Measurements from ENCODE around the gene PAK6. TPM values are rescaled to one million over a fixed set of nuclear protein-coding genes. Genes with fewer than 3 reads are reported as not detected.

Gene PAK6
- total and polyA plus RNA-seq, 7 donors = 0.03 to 3.0 (median 0.56) TPM

DNA sequence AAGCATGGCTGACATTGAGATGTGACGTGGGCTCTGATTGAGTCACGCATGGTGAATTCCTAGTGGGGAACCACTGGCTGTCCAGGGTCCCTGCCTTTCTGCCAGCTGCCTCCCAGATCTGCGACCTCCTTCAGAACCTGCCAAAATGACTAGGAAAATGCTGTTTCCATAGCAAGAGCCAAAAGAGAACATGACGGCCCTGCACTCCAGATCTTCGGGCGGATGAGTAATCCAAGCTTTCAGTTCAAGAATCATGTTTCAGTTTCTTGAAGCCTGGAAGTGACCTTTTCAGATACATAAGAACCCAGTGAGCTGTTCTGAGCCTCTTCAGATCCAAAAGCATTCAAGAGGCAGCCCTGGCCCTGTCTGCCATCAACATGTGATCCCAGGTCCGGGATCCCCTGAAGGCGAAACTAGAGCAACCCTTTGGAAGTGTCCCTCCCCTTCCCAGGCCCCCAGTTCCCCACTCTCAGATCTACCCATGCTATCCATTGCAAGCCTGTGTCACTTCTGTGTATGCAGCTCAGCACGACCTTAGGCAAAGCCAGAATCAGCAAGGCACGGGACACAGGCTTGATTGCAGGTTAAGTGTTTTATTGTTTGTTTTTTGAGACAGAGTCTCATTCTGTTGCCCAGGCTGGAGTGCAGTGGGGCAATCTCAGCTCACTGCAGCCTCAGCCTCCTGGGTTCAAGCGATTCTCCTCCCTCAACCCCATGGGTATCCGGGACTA is 24.3 kb downstream of the PAK6 start:
- Histone ChIP-seq H3K4me1 (peaks cover 11% of the 10 kb centered on the region), H3K27me3 (ENCODE audit: insufficient read depth in 3 of 3, low read length in 2 of 3) (no peaks in the 10 kb centered on the region), H3K9me3 (no peaks in the 10 kb centered on the region), H3K36me3 (ENCODE audit: insufficient read depth in 1 of 2, low read depth in 1 of 2) (no peaks in the 10 kb centered on the region), H3K4me3 (no peak overlapping the region), H3K27ac (no peak overlapping the region)
- TF ChIP-seq, protein P1, sequence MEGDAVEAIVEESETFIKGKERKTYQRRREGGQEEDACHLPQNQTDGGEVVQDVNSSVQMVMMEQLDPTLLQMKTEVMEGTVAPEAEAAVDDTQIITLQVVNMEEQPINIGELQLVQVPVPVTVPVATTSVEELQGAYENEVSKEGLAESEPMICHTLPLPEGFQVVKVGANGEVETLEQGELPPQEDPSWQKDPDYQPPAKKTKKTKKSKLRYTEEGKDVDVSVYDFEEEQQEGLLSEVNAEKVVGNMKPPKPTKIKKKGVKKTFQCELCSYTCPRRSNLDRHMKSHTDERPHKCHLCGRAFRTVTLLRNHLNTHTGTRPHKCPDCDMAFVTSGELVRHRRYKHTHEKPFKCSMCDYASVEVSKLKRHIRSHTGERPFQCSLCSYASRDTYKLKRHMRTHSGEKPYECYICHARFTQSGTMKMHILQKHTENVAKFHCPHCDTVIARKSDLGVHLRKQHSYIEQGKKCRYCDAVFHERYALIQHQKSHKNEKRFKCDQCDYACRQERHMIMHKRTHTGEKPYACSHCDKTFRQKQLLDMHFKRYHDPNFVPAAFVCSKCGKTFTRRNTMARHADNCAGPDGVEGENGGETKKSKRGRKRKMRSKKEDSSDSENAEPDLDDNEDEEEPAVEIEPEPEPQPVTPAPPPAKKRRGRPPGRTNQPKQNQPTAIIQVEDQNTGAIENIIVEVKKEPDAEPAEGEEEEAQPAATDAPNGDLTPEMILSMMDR (IDR thresholded peaks at IDR 0.05) = no peak
- 51 to 76% (median 51%) methylated on average over 12 of the region's 12 CpGs for WGBS, 3 donors
- ATAC-seq (peak in 3 of 4 donors; percentile 57 to 84 (median 59)), DNase-seq (no peak)
- intact Hi-C loops (cut with DNase I) = no loop called here

DNA sequence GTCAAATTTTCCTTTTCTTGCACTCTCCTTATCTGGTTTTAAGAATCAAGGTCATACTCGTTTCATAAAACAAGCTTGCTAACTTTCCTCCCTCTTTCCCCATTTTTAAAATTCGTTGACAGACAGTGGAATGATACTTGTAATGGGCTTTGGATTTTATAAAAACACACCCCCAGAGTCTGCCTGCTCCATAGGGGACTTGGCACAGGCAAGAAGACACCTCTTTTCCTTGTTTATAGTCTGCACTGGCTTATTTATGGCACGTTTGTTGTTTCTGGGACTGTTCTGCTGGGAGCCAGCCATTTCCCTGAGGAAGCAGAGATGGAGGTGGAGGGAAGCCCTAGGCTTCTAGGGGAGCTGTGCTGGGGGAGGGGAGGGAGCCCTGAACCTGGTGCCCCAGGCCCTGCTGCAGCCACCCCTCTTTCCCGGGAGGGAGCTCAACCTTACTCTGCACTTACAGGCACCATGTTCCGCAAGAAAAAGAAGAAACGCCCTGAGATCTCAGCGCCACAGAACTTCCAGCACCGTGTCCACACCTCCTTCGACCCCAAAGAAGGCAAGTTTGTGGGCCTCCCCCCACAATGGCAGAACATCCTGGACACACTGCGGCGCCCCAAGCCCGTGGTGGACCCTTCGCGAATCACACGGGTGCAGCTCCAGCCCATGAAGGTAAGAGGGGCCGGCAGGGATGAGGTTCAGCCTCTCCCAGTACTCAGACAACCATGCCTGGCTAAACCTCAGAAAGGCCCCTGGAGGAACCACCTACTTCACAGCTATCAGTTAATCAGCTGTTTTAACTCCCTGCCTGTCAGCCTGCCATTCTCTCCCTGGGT is 25.7 kb downstream of the PAK6 start:
- Histone ChIP-seq H3K27ac (no peak overlapping the region), H3K27me3 (ENCODE audit: insufficient read depth in 3 of 3, low read length in 2 of 3) (no peaks in the 10 kb centered on the region), H3K36me3 (ENCODE audit: insufficient read depth in 1 of 2, low read depth in 1 of 2) (no peaks in the 10 kb centered on the region), H3K9me3 (no peaks in the 10 kb centered on the region), H3K4me3 (no peak overlapping the region), H3K4me1 (peaks cover 11% of the 10 kb centered on the region)
- ATAC-seq (no peak), DNase-seq (no peak)
- intact Hi-C loops (cut with DNase I) = no loop called here
- 77 to 80% (median 78%) methylated on average over 16 of the region's 16 CpGs for WGBS, 3 donors
- TF ChIP-seq, protein P1 (IDR thresholded peaks at IDR 0.05) = no peak

DNA sequence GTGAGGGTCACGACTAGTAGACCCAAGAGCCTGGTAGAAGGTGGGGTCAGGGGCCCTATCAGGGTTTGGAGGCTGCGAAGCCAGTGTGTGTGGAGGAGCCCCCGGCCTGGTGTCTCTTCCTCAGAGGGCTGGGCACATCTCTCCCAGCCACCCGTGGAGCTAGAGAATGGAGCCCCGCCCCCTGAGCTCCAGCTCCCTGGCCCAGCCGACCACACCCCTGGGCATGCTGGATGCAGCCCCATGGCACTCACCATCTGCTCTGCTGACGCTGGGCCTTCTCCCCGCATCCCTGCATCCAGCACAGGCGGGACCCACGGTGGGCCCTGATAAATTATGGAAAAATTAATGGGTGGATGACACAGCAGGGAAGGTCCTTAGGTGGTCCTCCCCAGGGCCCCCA is 26.5 kb downstream of the PAK6 start:
- no peaks in the 10 kb centered on the region for H3K27me3 ChIP-seq (ENCODE audit: insufficient read depth in 3 of 3, low read length in 2 of 3)
- H3K27ac ChIP-seq = no peak overlapping the region
- intact Hi-C loops (cut with DNase I) = no loop called here
- WGBS, 3 donors = 73 to 83% (median 75%) methylated on average over 10 of the region's 10 CpGs
- H3K36me3 ChIP-seq (ENCODE audit: insufficient read depth in 1 of 2, low read depth in 1 of 2) = no peaks in the 10 kb centered on the region
- no peaks in the 10 kb centered on the region for H3K9me3 ChIP-seq
- H3K4me1 ChIP-seq = peaks cover 11% of the 10 kb centered on the region
- no peak overlapping the region for H3K4me3 ChIP-seq
- TF ChIP-seq, protein P1 (IDR thresholded peaks at IDR 0.05) = no peak
- DNase-seq (no peak), ATAC-seq (no peak)

DNA sequence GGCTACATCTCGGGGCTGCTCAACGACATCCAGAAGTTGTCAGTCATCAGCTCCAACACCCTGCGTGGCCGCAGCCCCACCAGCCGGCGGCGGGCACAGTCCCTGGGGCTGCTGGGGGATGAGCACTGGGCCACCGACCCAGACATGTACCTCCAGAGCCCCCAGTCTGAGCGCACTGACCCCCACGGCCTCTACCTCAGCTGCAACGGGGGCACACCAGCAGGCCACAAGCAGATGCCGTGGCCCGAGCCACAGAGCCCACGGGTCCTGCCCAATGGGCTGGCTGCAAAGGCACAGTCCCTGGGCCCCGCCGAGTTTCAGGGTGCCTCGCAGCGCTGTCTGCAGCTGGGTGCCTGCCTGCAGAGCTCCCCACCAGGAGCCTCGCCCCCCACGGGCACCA is 27.0 kb downstream of the PAK6 start:
- H3K4me3 ChIP-seq = no peak overlapping the region
- ATAC-seq = no peak
- H3K27ac ChIP-seq = no peak overlapping the region
- 92 to 93% (median 93%) methylated on average over 20 of the region's 20 CpGs for WGBS, 3 donors
- no peaks in the 10 kb centered on the region for H3K9me3 ChIP-seq
- TF ChIP-seq, protein P1 (IDR thresholded peaks at IDR 0.05) = no peak
- intact Hi-C loops (cut with DNase I) = no loop called here
- H3K4me1 ChIP-seq = peaks cover 11% of the 10 kb centered on the region
- no peaks in the 10 kb centered on the region for H3K27me3 ChIP-seq (ENCODE audit: insufficient read depth in 3 of 3, low read length in 2 of 3)
- no peaks in the 10 kb centered on the region for H3K36me3 ChIP-seq (ENCODE audit: insufficient read depth in 1 of 2, low read depth in 1 of 2)
- no peak for DNase-seq

All from psoas muscle (tissue), 8 donors.